NCI-H2171 (cell line): ENCODE measurements around the gene SORCS2.

Experiments
- DNase-seq: peaks from one replicate; lab custom pipeline; 2025; lab: John Stamatoyannopoulos, UW

Gene SORCS2

GRCh38 chr4:7415927-7416686 is 223.8 kb downstream of the SORCS2 start:
- DNase-seq = no peak

- DNase-seq = no peak
These were observed 224.6 kb downstream of the SORCS2 start for GRCh38 chr4:7416745-7417432.

- DNase-seq = no peak
These were observed 225.3 kb downstream of the SORCS2 start for GRCh38 chr4:7417639-7418038.

GRCh38 chr4:7418131-7418943 is 226.0 kb downstream of the SORCS2 start:
- no peak for DNase-seq

GRCh38 chr4:7419961-7420660 is 227.8 kb downstream of the SORCS2 start:
- no peak for DNase-seq

- DNase-seq = no peak
These were observed 228.3 kb downstream of the SORCS2 start for GRCh38 chr4:7420661-7421040.

GRCh38 chr4:7421356-7422150 is 229.2 kb downstream of the SORCS2 start:
- no peak for DNase-seq

- DNase-seq = no peak
These were observed 230.0 kb downstream of the SORCS2 start for GRCh38 chr4:7422151-7422897.

- no peak for DNase-seq
These were observed 230.5 kb downstream of the SORCS2 start for GRCh38 chr4:7422898-7423180.

GRCh38 chr4:7423391-7423790 is 231.1 kb downstream of the SORCS2 start:
- DNase-seq = no peak

GRCh38 chr4:7423801-7424552 is 231.6 kb downstream of the SORCS2 start:
- no peak for DNase-seq

- DNase-seq = no peak
These were observed 232.3 kb downstream of the SORCS2 start for GRCh38 chr4:7424553-7425111.

GRCh38 chr4:7425124-7425523 is 232.8 kb downstream of the SORCS2 start:
- DNase-seq = no peak

GRCh38 chr4:7425591-7426468 is 233.5 kb downstream of the SORCS2 start:
- no peak for DNase-seq

GRCh38 chr4:7426525-7427171 is 234.3 kb downstream of the SORCS2 start:
- no peak for DNase-seq

- no peak for DNase-seq
These were observed 235.0 kb downstream of the SORCS2 start for GRCh38 chr4:7427361-7427760.

- DNase-seq = no peak
These were observed 235.5 kb downstream of the SORCS2 start for GRCh38 chr4:7427831-7428260.
